ENCODE data around the gene UVRAG. TPM values are rescaled to one million over a fixed set of nuclear protein-coding genes. Genes with fewer than 3 reads are reported as not detected.

UVRAG gene
- total RNA-seq, 3 donors from 2014 or later (not counting 1 experiment from before 2014, with no cell fraction given), result 39.9 to 52.5 (median 41.4) TPM

DNA sequence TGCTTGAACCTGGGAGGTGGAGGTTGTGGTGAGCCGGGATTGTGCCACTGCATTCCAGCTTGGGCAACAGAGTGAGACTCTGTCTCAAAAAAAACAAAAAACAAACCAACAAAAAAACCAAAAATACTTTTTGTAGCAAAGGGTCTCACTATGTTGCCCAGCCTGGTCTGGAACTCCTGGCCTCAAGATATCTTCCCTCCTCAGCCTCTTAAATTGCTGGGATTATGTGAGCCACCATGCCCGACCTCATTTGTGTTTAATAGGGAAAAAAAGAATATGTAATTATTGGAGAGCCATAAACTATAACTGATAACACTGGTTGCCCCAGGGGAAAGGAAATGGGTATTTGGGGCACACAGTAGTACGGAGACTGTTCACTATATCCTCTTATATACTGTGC lies 19.7 kb downstream of the UVRAG start:
- Mint-ChIP-seq H3K36me3 (no peaks in the 10 kb centered on the region), H3K4me3 (no peak overlapping the region), H3K4me1 (peaks cover 24 to 63% of the 10 kb centered on the region in 2 donors), H3K9me3 (no peaks in the 10 kb centered on the region), H3K27me3 (ENCODE audit: low read depth in 2 of 2) (no peaks in the 10 kb centered on the region), H3K27ac (peak overlapping the region in 1 of 2 donors; percentile 48)
- TF ChIP-seq, protein P1, sequence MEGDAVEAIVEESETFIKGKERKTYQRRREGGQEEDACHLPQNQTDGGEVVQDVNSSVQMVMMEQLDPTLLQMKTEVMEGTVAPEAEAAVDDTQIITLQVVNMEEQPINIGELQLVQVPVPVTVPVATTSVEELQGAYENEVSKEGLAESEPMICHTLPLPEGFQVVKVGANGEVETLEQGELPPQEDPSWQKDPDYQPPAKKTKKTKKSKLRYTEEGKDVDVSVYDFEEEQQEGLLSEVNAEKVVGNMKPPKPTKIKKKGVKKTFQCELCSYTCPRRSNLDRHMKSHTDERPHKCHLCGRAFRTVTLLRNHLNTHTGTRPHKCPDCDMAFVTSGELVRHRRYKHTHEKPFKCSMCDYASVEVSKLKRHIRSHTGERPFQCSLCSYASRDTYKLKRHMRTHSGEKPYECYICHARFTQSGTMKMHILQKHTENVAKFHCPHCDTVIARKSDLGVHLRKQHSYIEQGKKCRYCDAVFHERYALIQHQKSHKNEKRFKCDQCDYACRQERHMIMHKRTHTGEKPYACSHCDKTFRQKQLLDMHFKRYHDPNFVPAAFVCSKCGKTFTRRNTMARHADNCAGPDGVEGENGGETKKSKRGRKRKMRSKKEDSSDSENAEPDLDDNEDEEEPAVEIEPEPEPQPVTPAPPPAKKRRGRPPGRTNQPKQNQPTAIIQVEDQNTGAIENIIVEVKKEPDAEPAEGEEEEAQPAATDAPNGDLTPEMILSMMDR (IDR thresholded peaks at IDR 0.05), result no peak
- no peak overlapping the region for H3K27ac ChIP-seq (ENCODE audit: low read length)
- ATAC-seq, result no peak
- peaks cover 4% of the 10 kb centered on the region for H3K4me1 ChIP-seq (ENCODE audit: control insufficient read depth, insufficient read depth, low read length)
- peaks cover 3% of the 10 kb centered on the region for H3K36me3 ChIP-seq (ENCODE audit: control insufficient read depth, insufficient read depth, low read length)
- WGBS (ENCODE audit: insufficient coverage), result 100% methylated on average over 1 of the region's 3 CpGs
- intact Hi-C loops (cut with micrococcal nuclease), result no loop called here
- no peak for DNase-seq
- H3K4me3 ChIP-seq (ENCODE audit: low read length), result no peak overlapping the region
- H3K27me3 ChIP-seq (ENCODE audit: control insufficient read depth, insufficient read depth, low read length), result no peaks in the 10 kb centered on the region
- H3K9me3 ChIP-seq (ENCODE audit: control insufficient read depth, insufficient read depth, low read length), result no peaks in the 10 kb centered on the region

DNA sequence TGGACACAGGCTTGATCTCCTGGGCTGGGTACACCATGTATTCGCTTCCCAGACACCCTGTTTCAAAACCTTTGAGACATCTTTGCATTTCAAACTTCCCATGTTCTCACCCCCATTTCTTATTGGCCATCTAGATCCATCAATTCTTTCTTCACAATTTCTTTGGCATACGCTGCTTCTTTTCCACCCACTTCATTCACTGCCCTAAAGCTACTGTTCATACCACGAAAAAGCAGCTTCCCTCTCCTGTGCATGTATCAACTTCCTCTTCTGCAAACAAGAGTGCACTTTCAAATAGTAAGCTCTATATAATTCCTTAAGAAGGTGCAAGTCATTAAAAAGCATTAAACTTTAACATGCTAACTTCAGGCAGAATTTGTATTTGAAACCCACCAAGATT lies 21.4 kb downstream of the UVRAG start:
- H3K4me3 ChIP-seq (ENCODE audit: low read length), result no peak overlapping the region
- WGBS (ENCODE audit: insufficient coverage), result 59% methylated on average over 3 of the region's 3 CpGs
- Mint-ChIP-seq H3K36me3 (no peaks in the 10 kb centered on the region), H3K27ac (peak overlapping the region in 1 of 2 donors; percentile 1), H3K9me3 (no peaks in the 10 kb centered on the region), H3K4me3 (no peak overlapping the region), H3K27me3 (ENCODE audit: low read depth in 2 of 2) (no peaks in the 10 kb centered on the region), H3K4me1 (peaks cover 34 to 69% of the 10 kb centered on the region in 2 donors)
- H3K27ac ChIP-seq (ENCODE audit: low read length), result no peak overlapping the region
- no peak for DNase-seq
- H3K4me1 ChIP-seq (ENCODE audit: control insufficient read depth, insufficient read depth, low read length), result peaks cover 4% of the 10 kb centered on the region
- no peaks in the 10 kb centered on the region for H3K27me3 ChIP-seq (ENCODE audit: control insufficient read depth, insufficient read depth, low read length)
- peaks cover 2% of the 10 kb centered on the region for H3K36me3 ChIP-seq (ENCODE audit: control insufficient read depth, insufficient read depth, low read length)
- no peaks in the 10 kb centered on the region for H3K9me3 ChIP-seq (ENCODE audit: control insufficient read depth, insufficient read depth, low read length)
- ATAC-seq, result no peak
- intact Hi-C loops (cut with micrococcal nuclease), result no loop called here
- TF ChIP-seq, protein P1 (IDR thresholded peaks at IDR 0.05), result no peak

GRCh38 chr11:75839851-75840250 lies 24.8 kb downstream of the UVRAG start:
- no peak overlapping the region for H3K27ac Mint-ChIP-seq
- Histone ChIP-seq H3K27me3 (ENCODE audit: control insufficient read depth, insufficient read depth, low read length) (no peaks in the 10 kb centered on the region), H3K9me3 (ENCODE audit: control insufficient read depth, insufficient read depth, low read length) (no peaks in the 10 kb centered on the region), H3K36me3 (ENCODE audit: control insufficient read depth, insufficient read depth, low read length) (peaks cover 2% of the 10 kb centered on the region), H3K27ac (ENCODE audit: low read length) (no peak overlapping the region), H3K4me3 (ENCODE audit: low read length) (no peak overlapping the region), H3K4me1 (ENCODE audit: control insufficient read depth, insufficient read depth, low read length) (peaks cover 4% of the 10 kb centered on the region)
- no peaks in the 10 kb centered on the region for H3K36me3 Mint-ChIP-seq
- TF ChIP-seq, protein P1 (IDR thresholded peaks at IDR 0.05), result no peak
- intact Hi-C loops (cut with micrococcal nuclease), result no loop called here
- ATAC-seq, result no peak
- peaks cover 33 to 67% of the 10 kb centered on the region in 2 donors for H3K4me1 Mint-ChIP-seq
- H3K27me3 Mint-ChIP-seq (ENCODE audit: low read depth in 2 of 2), result no peaks in the 10 kb centered on the region
- no peak overlapping the region for H3K4me3 Mint-ChIP-seq
- no peaks in the 10 kb centered on the region for H3K9me3 Mint-ChIP-seq
- DNase-seq, result no peak

- Mint-ChIP-seq H3K4me1 (peaks cover 33 to 60% of the 10 kb centered on the region in 2 donors), H3K27me3 (ENCODE audit: low read depth in 2 of 2) (no peaks in the 10 kb centered on the region), H3K4me3 (no peak overlapping the region), H3K27ac (no peak overlapping the region), H3K36me3 (no peaks in the 10 kb centered on the region), H3K9me3 (no peaks in the 10 kb centered on the region)
- DNase-seq (no peak), ATAC-seq (no peak)
- Histone ChIP-seq H3K27ac (ENCODE audit: low read length) (no peak overlapping the region), H3K9me3 (ENCODE audit: control insufficient read depth, insufficient read depth, low read length) (no peaks in the 10 kb centered on the region), H3K4me1 (ENCODE audit: control insufficient read depth, insufficient read depth, low read length) (peaks cover 4% of the 10 kb centered on the region), H3K36me3 (ENCODE audit: control insufficient read depth, insufficient read depth, low read length) (peaks cover 2% of the 10 kb centered on the region), H3K27me3 (ENCODE audit: control insufficient read depth, insufficient read depth, low read length) (no peaks in the 10 kb centered on the region), H3K4me3 (ENCODE audit: low read length) (no peak overlapping the region)
- intact Hi-C loops (cut with micrococcal nuclease), result no loop called here
- 100% methylated on average over 1 of the region's 1 CpG for WGBS (ENCODE audit: insufficient coverage)
- TF ChIP-seq, protein P1 (IDR thresholded peaks at IDR 0.05), result no peak
Measured at GRCh38 chr11:75840522-75840921, 25.5 kb downstream of the UVRAG start.

Data from natural killer cell (primary cell).